Endometrium (tissue), 2 donors: ENCODE results near the gene NR0B2.

Experiments used
- FAIRE-seq: peaks from 2 replicates; lab custom pipeline; 2012; peaks lifted over from hg19 to GRCh38; lab: Jason Lieb, UNC
- donor health status: control.
- donor health status: control.

Gene NR0B2

GRCh38 chr1:26936823-26937222 lies 23.0 kb upstream of the NR0B2 start:
- no peak for FAIRE-seq

GRCh38 chr1:26932531-26932930 lies 18.8 kb upstream of the NR0B2 start:
- no peak for FAIRE-seq

- no peak for FAIRE-seq
Observed at GRCh38 chr1:26923711-26924110, 9.9 kb upstream of the NR0B2 start.

- no peak for FAIRE-seq
Observed at GRCh38 chr1:26922901-26923300, 9.1 kb upstream of the NR0B2 start.

- no peak for FAIRE-seq
Observed at GRCh38 chr1:26922431-26922729, 8.6 kb upstream of the NR0B2 start.

GRCh38 chr1:26921540-26922430 lies 8.0 kb upstream of the NR0B2 start, which contains the start of gene NUDC:
NUDC (plus strand) TSS chr1:26921743; CDS start chr1:26921849, 106 bp downstream.
- peak; percentile 98 for FAIRE-seq

GRCh38 chr1:26921126-26921539 lies 7.4 kb upstream of the NR0B2 start:
- no peak for FAIRE-seq

GRCh38 chr1:26915204-26915842 lies 1.5 kb upstream of the NR0B2 start:
- FAIRE-seq: no peak

GRCh38 chr1:26913389-26913753 lies 404 bp downstream of the NR0B2 start:
- FAIRE-seq: no peak

GRCh38 chr1:26912147-26912490 lies 1.7 kb downstream of the NR0B2 start:
- no peak for FAIRE-seq

GRCh38 chr1:26911399-26912146 lies 2.2 kb downstream of the NR0B2 start:
- no peak for FAIRE-seq

- FAIRE-seq: no peak
Observed at GRCh38 chr1:26910343-26911160, 3.2 kb downstream of the NR0B2 start.

GRCh38 chr1:26909951-26910342 lies 3.8 kb downstream of the NR0B2 start:
- FAIRE-seq: no peak

- FAIRE-seq: no peak
Observed at GRCh38 chr1:26907071-26907917, 6.5 kb downstream of the NR0B2 start.

GRCh38 chr1:26900815-26901511 lies 12.8 kb downstream of the NR0B2 start:
- no peak for FAIRE-seq

GRCh38 chr1:26900001-26900814 lies 13.6 kb downstream of the NR0B2 start, which contains the start of gene GPATCH3:
GPATCH3 (minus strand) TSS chr1:26900467; CDS start chr1:26900442, 25 bp downstream.
- peak; percentile 51 for FAIRE-seq

- FAIRE-seq: no peak
Observed at GRCh38 chr1:26897351-26897750, 16.4 kb downstream of the NR0B2 start.

- FAIRE-seq: no peak
Observed at GRCh38 chr1:26894263-26894662, 19.5 kb downstream of the NR0B2 start.

- no peak for FAIRE-seq
Observed at GRCh38 chr1:26890467-26890796, 23.3 kb downstream of the NR0B2 start.
